ENCODE results near the gene CHCHD6.

DNA sequence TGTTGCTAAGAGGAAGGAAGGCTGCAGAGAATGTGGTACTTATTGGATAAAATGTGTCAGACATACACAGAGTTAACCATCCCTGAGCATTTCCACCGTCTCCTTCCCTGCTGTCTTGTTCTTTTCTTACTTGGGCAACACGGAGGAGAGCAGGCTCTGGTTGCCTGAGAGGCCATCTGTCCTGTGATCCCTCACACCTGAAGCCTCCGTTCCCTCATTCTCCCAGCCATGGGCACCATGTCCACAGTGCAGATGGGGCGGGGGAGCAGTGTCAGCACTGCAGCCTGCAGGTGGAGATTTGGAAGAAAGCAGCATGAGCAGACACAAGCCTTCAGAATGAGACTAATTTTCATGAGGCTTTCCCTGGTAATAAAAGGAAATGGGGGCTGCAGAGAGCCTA is 133.7 kb downstream of the CHCHD6 start:
- TF ChIP-seq EZH2phosphoT487 (IDR thresholded peaks at IDR 0.05; ENCODE audit: insufficient read depth, low read depth) (no peak), EZH2 (IDR thresholded peaks at IDR 0.05; ENCODE audit: insufficient read depth, poor library complexity, severe bottlenecking) (no peak)
